GM12878 (cell line): ENCODE measurements around the gene PNPO. TPM values are rescaled to one million over a fixed set of nuclear protein-coding genes. Genes with fewer than 3 reads are reported as not detected.

ENCODE experiments used
- ASH2L ChIP-seq: fragments of 300-600, 200-600 bp; sonication (generic); IDR thresholded peaks from 2 replicates; pipeline ENCODE4 v1.6.1; 2017; ENCODE audit warnings: low read depth, mild to moderate bottlenecking, borderline replicate concordance
- BACH1 ChIP-seq: fragments of 450-650 bp; IDR thresholded peaks from 2 replicates; pipeline ENCODE4 v1.6.1; 2017; ENCODE audit warnings: mild to moderate bottlenecking, borderline replicate concordance
- CREM ChIP-seq: IDR thresholded peaks from 2 replicates; pipeline ENCODE4 v1.6.1; 2014; ENCODE audit warnings: antibody characterized with exemption, low read depth
- EED ChIP-seq: sonication (generic); IDR thresholded peaks from 2 replicates; pipeline ENCODE4 v1.6.1; 2016; ENCODE audit warnings: antibody characterized with exemption, low read depth
- EGR1 ChIP-seq, 2 experiments: IDR thresholded peaks; 1 replicate in 1 of 2; 2 replicates in 1 of 2; pipeline ENCODE4 v1.6.1; 2011 to 2012; ENCODE audit warnings: low read depth in 2 of 2, low read length in 2 of 2, borderline replicate concordance in 1 of 2, mild to moderate bottlenecking in 1 of 2, moderate library complexity in 1 of 2
- ELK1 ChIP-seq: IDR thresholded peaks from 2 replicates; pipeline ENCODE4 v1.6.1; 2012; ENCODE audit warnings: low read depth, low read length, improper control_type of control experiment
- EZH2 ChIP-seq: IDR thresholded peaks from 2 replicates; pipeline ENCODE4 v1.6.1; 2012; ENCODE audit warnings: low read depth, mild to moderate bottlenecking, control low read depth, inconsistent platforms, low read length, borderline replicate concordance; ENCODE audit not compliant: control insufficient read depth
- IKZF1 ChIP-seq: fragments of 450-650 bp; conservative IDR thresholded peaks from 2 replicates; pipeline ENCODE4 v1.6.1; 2017; ENCODE audit warnings: antibody characterized with exemption, mild to moderate bottlenecking
- MYC ChIP-seq: IDR thresholded peaks from 2 replicates; pipeline ENCODE4 v1.6.1; 2011; ENCODE audit warnings: mild to moderate bottlenecking, low read length, moderate library complexity, inconsistent platforms; ENCODE audit not compliant: insufficient read depth, insufficient replicate concordance, insufficient read length, severe bottlenecking
- PAX8 ChIP-seq: fragments of 450-650 bp; IDR thresholded peaks from 2 replicates; pipeline ENCODE4 v1.6.1; 2017; ENCODE audit warnings: mild to moderate bottlenecking, moderate library complexity
- PBX3 ChIP-seq: IDR thresholded peaks from 2 replicates; pipeline ENCODE4 v1.6.1; 2011; ENCODE audit warnings: mild to moderate bottlenecking, low read depth, low read length, moderate library complexity; ENCODE audit not compliant: insufficient replicate concordance
- RAD51 ChIP-seq: fragments of 450-650 bp; IDR thresholded peaks from 2 replicates; pipeline ENCODE4 v1.6.1; 2016; ENCODE audit warnings: moderate library complexity, mild to moderate bottlenecking, inconsistent platforms
- RBBP5 ChIP-seq: fragments of 200-600 bp; sonication (generic); conservative IDR thresholded peaks from 2 replicates; pipeline ENCODE4 v1.6.1; 2016
- RFX5 ChIP-seq: IDR thresholded peaks from 2 replicates; pipeline ENCODE4 v1.6.1; 2011; ENCODE audit warnings: low read depth, low read length, improper control_type of control experiment
- SIN3A ChIP-seq: IDR thresholded peaks from 2 replicates; pipeline ENCODE4 v1.6.1; 2012; ENCODE audit warnings: low read depth, low read length, improper control_type of control experiment
- YBX1 ChIP-seq: fragments of 450-650 bp; IDR thresholded peaks from 2 replicates; pipeline ENCODE4 v1.6.1; 2016; ENCODE audit warnings: antibody characterized with exemption
- ZNF24 ChIP-seq: fragments of 450-650 bp; IDR thresholded peaks from 2 replicates; pipeline ENCODE4 v1.6.1; 2017; ENCODE audit warnings: antibody characterized with exemption, mild to moderate bottlenecking
- ZNF274 ChIP-seq: IDR thresholded peaks from one replicate; pipeline ENCODE4 v1.8.0; 2011; ENCODE audit not compliant: insufficient read length, insufficient read depth
- polyA plus RNA-seq, 11 experiments: library from polyadenylated mRNA; depleted of rRNA in 4 of 11; unstranded in 6 of 11; stranded (reverse) in 5 of 11; fragments of >200 nt; fragmentation: Nextera tagmentation in 4 of 11; fragmentation: Illumina TruSeq in 1 of 11; extraction: Ambion mirVana in 4 of 11; extraction: Trizol in 1 of 11; gene quantifications; 1 replicate in 1 of 11; 2 replicates in 10 of 11; pipeline versions ENCODE4 v1.2.1 to v1.2.3, GENCODE V29; 2011 to 2016; ENCODE audit warnings: inconsistent platforms in 2 of 11, missing spikeins in 2 of 11, low read depth in 1 of 11
- total RNA-seq, 4 experiments: library from RNA; depleted of rRNA in 3 of 4; stranded (reverse); fragments of >200 nt in 3 of 4; fragmentation: Illumina TruSeq in 1 of 4; extraction: Trizol in 1 of 4; gene quantifications; 2 replicates each; pipeline versions ENCODE4 v1.2.1 to v1.2.3, GENCODE V29; 2013 to 2021
- TF ChIP-seq, protein P1 (sequence below): fragments of 450-650 bp; IDR thresholded peaks from 2 replicates; pipeline ENCODE4 v1.6.1; 2018; ENCODE audit warnings: mild to moderate bottlenecking, low read depth, moderate library complexity; ENCODE audit not compliant: partially characterized antibody
- TF ChIP-seq, protein P2 (sequence below): IDR thresholded peaks from 2 replicates; pipeline ENCODE4 v1.6.1; 2011; ENCODE audit warnings: low read depth, mild to moderate bottlenecking, low read length, moderate library complexity, borderline replicate concordance; ENCODE audit errors: extremely low read depth

Gene PNPO
- total and polyA plus RNA-seq, 10 of the 15 experiments (the other 5 are each of a cell fraction or from before 2014, with no cell fraction given), result 13.9 to 52.6 (median 37.3) TPM

DNA sequence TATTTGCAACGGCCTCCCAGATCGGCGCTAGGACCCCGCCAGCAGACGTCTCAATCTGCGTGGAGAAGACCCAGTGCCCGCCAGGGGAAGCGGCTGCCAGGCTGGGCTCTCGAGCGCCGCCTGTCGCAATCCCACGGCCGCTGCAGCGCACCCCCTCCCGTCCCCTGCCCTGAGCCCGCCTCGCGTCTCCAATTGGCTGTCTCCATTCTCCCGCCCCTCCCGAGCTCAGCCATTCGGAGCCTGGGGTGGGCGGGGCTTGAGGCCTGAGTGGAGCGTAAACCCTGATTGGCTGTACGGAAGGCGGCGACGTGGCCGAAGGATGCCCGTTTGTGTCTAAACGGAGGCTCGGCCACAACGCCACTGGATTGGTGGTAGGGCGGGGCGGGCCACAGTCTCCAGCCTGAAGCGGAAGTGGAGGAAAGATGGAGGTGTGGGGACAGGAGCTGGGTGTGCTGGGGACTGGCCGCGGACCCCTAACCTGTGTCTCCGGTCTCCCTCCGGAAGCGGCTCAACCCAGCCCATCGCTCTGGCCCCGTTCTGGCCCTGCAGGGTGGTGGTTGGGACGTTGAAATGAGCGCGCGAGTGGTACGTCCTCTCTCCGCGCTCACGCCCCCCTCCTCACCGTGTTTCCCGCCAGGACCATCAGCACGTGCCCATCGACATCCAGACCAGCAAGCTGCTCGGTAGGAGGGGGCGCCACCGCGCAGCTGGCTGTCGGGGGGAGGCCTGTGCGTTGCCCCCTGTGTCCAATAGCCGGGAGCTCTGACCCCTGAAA is 29.5 kb downstream of the PNPO start, which contains the start of gene CDK5RAP3 (continued):
- TF ChIP-seq, protein P1, sequence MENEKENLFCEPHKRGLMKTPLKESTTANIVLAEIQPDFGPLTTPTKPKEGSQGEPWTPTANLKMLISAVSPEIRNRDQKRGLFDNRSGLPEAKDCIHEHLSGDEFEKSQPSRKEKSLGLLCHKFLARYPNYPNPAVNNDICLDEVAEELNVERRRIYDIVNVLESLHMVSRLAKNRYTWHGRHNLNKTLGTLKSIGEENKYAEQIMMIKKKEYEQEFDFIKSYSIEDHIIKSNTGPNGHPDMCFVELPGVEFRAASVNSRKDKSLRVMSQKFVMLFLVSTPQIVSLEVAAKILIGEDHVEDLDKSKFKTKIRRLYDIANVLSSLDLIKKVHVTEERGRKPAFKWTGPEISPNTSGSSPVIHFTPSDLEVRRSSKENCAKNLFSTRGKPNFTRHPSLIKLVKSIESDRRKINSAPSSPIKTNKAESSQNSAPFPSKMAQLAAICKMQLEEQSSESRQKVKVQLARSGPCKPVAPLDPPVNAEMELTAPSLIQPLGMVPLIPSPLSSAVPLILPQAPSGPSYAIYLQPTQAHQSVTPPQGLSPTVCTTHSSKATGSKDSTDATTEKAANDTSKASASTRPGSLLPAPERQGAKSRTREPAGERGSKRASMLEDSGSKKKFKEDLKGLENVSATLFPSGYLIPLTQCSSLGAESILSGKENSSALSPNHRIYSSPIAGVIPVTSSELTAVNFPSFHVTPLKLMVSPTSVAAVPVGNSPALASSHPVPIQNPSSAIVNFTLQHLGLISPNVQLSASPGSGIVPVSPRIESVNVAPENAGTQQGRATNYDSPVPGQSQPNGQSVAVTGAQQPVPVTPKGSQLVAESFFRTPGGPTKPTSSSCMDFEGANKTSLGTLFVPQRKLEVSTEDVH, result peak; percentile 93
- TF ChIP-seq RBBP5, result no peak
- TF ChIP-seq PAX8, result no peak
- no peak; the same call in 1 of the 2 replicates for TF ChIP-seq ZNF24
- peak; percentile 83 for TF ChIP-seq CREM
- no peak for TF ChIP-seq EZH2
- TF ChIP-seq RAD51, result no peak
- TF ChIP-seq BACH1, result peak; percentile 89
- peak in 1 of 2 experiments; percentile 43; a peak in 1 of 3 replicates for TF ChIP-seq EGR1 (IDR thresholded peaks at IDR 0.05; ENCODE audit: borderline replicate concordance in 1 of 2, low read depth in 2 of 2, low read length in 2 of 2)
- TF ChIP-seq, protein P2, sequence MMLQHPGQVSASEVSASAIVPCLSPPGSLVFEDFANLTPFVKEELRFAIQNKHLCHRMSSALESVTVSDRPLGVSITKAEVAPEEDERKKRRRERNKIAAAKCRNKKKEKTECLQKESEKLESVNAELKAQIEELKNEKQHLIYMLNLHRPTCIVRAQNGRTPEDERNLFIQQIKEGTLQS, result no peak
- no peak for TF ChIP-seq ZNF274
- peak; percentile 12; the same call in 1 of the 2 replicates for TF ChIP-seq EED
- TF ChIP-seq MYC, result peak; percentile 91
- TF ChIP-seq ELK1, result peak; percentile 72
- no peak for TF ChIP-seq ASH2L
- peak; percentile 81; the same call in 1 of the 2 replicates for TF ChIP-seq SIN3A
- peak; percentile 66 for TF ChIP-seq IKZF1
- peak; percentile 77 for TF ChIP-seq RFX5
- no peak for TF ChIP-seq PBX3
- TF ChIP-seq YBX1, result no peak
